ENCODE results near the gene TTPAL. TPM values are rescaled to one million over a fixed set of nuclear protein-coding genes. Genes with fewer than 3 reads are reported as not detected.

Gene TTPAL
- total and polyA plus RNA-seq, 12 donors: 4.2 to 17.8 (median 12.5) TPM

DNA sequence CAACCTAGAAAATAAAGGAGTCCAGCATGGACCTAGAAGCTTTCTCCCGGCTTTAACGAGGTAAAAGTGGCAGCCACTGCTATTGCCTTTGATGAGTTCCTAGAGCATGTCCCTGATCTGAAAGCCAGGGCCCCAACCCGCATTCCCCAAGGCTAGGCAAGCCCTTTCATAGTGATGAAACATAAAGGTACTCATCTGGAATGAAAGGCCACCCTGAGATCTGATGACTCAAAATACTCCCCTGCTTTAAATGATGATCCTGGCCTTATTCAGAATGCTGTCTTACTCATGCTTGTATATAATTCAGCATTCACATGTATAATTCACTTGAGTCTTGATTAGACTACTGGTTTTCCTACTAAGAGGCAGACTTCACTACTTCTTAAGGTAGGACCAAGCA, 21.3 kb downstream of the TTPAL start:
- Histone ChIP-seq H3K9me3 (replicated peaks in 1 of 3) (no peaks in the 10 kb centered on the region), H3K4me3 (no peak overlapping the region), H3K36me3 (replicated peaks in 1 of 2) (peaks cover 0 to 86% of the 10 kb centered on the region in 2 donors), H3K4me1 (replicated peaks in 1 of 2) (peaks cover 4 to 17% of the 10 kb centered on the region in 2 donors), H3K27ac (peak overlapping the region in 2 of 5 donors; percentile 41 to 49), H3K27me3 (no peaks in the 10 kb centered on the region)
- 46 to 61% (median 54%) methylated on average over 3 of the region's 3 CpGs for WGBS, 4 donors
- intact Hi-C loops (cut with DNase I): no loop called here
- DNase-seq: peak in 4 of 7 donors; percentile 35 to 66 (median 50)
- no peak for TF ChIP-seq CTCF (IDR thresholded peaks at IDR 0.05)
- no peak for TF ChIP-seq POLR2A (IDR thresholded peaks at IDR 0.05)

GRCh38 chr20:44497761-44498160, 22.1 kb downstream of the TTPAL start:
- intact Hi-C loops (cut with DNase I): no loop called here
- peak overlapping the region in 3 of 5 donors; percentile 7 to 49 (median 41) for H3K27ac ChIP-seq
- H3K9me3 ChIP-seq (replicated peaks in 1 of 3): no peaks in the 10 kb centered on the region
- no peaks in the 10 kb centered on the region for H3K27me3 ChIP-seq
- H3K4me1 ChIP-seq (replicated peaks in 1 of 2): peaks cover 3 to 14% of the 10 kb centered on the region in 2 donors
- no peak for DNase-seq
- TF ChIP-seq POLR2A (IDR thresholded peaks at IDR 0.05) (no peak), CTCF (IDR thresholded peaks at IDR 0.05) (no peak)
- H3K4me3 ChIP-seq: no peak overlapping the region
- WGBS, 4 donors: 55 to 62% (median 56%) methylated on average over 3 of the region's 3 CpGs
- peaks cover 0 to 86% of the 10 kb centered on the region in 2 donors for H3K36me3 ChIP-seq (replicated peaks in 1 of 2)

DNA sequence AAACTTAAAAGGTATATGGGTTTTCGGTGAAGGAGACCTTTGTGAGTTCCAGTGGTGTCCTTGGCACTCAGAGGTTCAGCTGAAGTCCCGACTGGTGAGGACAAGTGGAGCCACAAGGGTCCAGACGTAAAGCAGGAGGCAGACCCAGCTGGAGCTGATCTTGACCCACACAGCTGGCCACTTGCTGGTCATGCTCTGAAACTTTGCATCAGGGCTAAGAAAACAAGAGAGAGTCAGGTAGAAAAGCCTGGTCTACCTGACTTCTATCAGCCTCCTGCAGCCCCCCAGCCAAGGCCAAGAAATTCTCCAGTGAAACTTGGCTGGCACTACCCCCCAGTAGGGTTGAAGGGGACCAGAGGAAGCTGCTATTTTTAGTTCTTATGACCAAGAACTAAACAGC, 24.5 kb downstream of the TTPAL start:
- no peaks in the 10 kb centered on the region for H3K27me3 ChIP-seq
- H3K36me3 ChIP-seq (replicated peaks in 1 of 2): peaks cover 0 to 88% of the 10 kb centered on the region in 2 donors
- TF ChIP-seq CTCF (IDR thresholded peaks at IDR 0.05) (no peak), POLR2A (IDR thresholded peaks at IDR 0.05) (no peak)
- no peaks in the 10 kb centered on the region for H3K9me3 ChIP-seq (replicated peaks in 1 of 3)
- H3K27ac ChIP-seq: peak overlapping the region in 1 of 5 donors; percentile 16
- no peak overlapping the region for H3K4me3 ChIP-seq
- intact Hi-C loops (cut with DNase I): no loop called here
- DNase-seq: peak in 1 of 7 donors; percentile 45
- H3K4me1 ChIP-seq (replicated peaks in 1 of 2): peaks cover 3 to 14% of the 10 kb centered on the region in 2 donors
- WGBS, 4 donors: 66 to 80% (median 73%) methylated on average over 3 of the region's 3 CpGs

GRCh38 chr20:44501448-44501847, 25.8 kb downstream of the TTPAL start:
- peak in 6 of 7 donors; percentile 49 to 78 (median 68) for DNase-seq
- Histone ChIP-seq H3K4me3 (no peak overlapping the region), H3K9me3 (replicated peaks in 1 of 3) (no peaks in the 10 kb centered on the region), H3K27ac (peak overlapping the region in 3 of 5 donors; percentile 30 to 57 (median 38)), H3K36me3 (replicated peaks in 1 of 2) (peaks cover 0 to 89% of the 10 kb centered on the region in 2 donors), H3K27me3 (no peaks in the 10 kb centered on the region), H3K4me1 (replicated peaks in 1 of 2) (peaks cover 3 to 14% of the 10 kb centered on the region in 2 donors)
- intact Hi-C loops (cut with DNase I): no loop called here
- TF ChIP-seq CTCF (IDR thresholded peaks at IDR 0.05) (no peak), POLR2A (IDR thresholded peaks at IDR 0.05) (no peak)
- WGBS, 4 donors: 28 to 54% (median 50%) methylated on average over 5 of the region's 5 CpGs
